ENCODE data around the gene GPR156. TPM values are rescaled to one million over a fixed set of nuclear protein-coding genes. Genes with fewer than 3 reads are reported as not detected.

GPR156 gene
- total RNA-seq, 1 donor from 2014 or later: 1.4 TPM

GRCh38 chr3:120119846-120120510 lies 165.0 kb downstream of the GPR156 start:
- no peak for DNase-seq (ENCODE audit: low spot score)

Other genes starting within 250 kb of the GPR156 start
- gene GSK3B, start 190.8 kb downstream of the GPR156 start, total RNA-seq: 48.4 TPM
- 22.3 TPM for gene LRRC58, start 64.1 kb upstream of the GPR156 start, total RNA-seq
- 379 TPM for gene FSTL1, start 165.8 kb upstream of the GPR156 start, total RNA-seq